ENCODE measurements around the gene BICDL2. TPM values are rescaled to one million over a fixed set of nuclear protein-coding genes. Genes with fewer than 3 reads are reported as not detected.

The BICDL2 gene

Small RNA genes within 50 kb of the gene (small RNA-seq; reads per million reads assigned to genes)
- gene LINC00514 (ENCODE audit: insufficient read depth) (not detected), gene RNU1-22P (ENCODE audit: insufficient read depth) (not detected)

All from neuronal stem cell (in vitro differentiated cells).